Calu3 (cell line): ENCODE data around the gene CDC27. TPM values are rescaled to one million over a fixed set of nuclear protein-coding genes. Genes with fewer than 3 reads are reported as not detected.
"Not testable (repeated sequence)": the region's sequence is repeated elsewhere in the genome, so short reads cannot be mapped to it uniquely, and the experiment has no call there.

Experiments used
- BruUV-seq: library from RNA; stranded (reverse); fragments of 400-500 nt; replicated peaks from 2 replicates; lab custom pipeline; 2021; lab: Mats Ljungman, UMichigan
- CTCF ChIA-PET: fragments of 300-600 bp; sonication (Branson Sonifier 250); formaldehyde crosslinking; loops from one replicate; lab custom pipeline; 2022; ENCODE audit warnings: antibody characterized with exemption; lab: Charles Lee
- DNase-seq: peaks from one replicate; pipeline ENCODE4 v3.0.0; 2022
- H3K27ac Mint-ChIP-seq: one replicate; pipeline ENCODE4 v1.8.0; 2022; ENCODE audit warnings: mixed read lengths; ENCODE audit not compliant: unreplicated experiment
- H3K27me3 Mint-ChIP-seq: one replicate; pipeline ENCODE4 v1.8.0; 2022; ENCODE audit warnings: mixed read lengths; ENCODE audit not compliant: unreplicated experiment
- H3K36me3 Mint-ChIP-seq: one replicate; pipeline ENCODE4 v1.8.0; 2022; ENCODE audit warnings: mild to moderate bottlenecking, moderate library complexity, mixed read lengths; ENCODE audit not compliant: insufficient read depth, unreplicated experiment
- H3K4me1 Mint-ChIP-seq: one replicate; pipeline ENCODE4 v1.8.0; 2022; ENCODE audit warnings: mild to moderate bottlenecking, low read depth, mixed read lengths; ENCODE audit not compliant: unreplicated experiment
- H3K4me3 Mint-ChIP-seq: one replicate; pipeline ENCODE4 v1.8.0; 2022; ENCODE audit warnings: mild to moderate bottlenecking, low read depth, moderate library complexity, mixed read lengths; ENCODE audit not compliant: unreplicated experiment
- H3K9me3 Mint-ChIP-seq: one replicate; pipeline ENCODE4 v1.8.0; 2022; ENCODE audit warnings: low read depth, mixed read lengths; ENCODE audit not compliant: unreplicated experiment
- CTCF ChIP-seq: fragments of 200-600 bp; IDR thresholded peaks from one replicate; pipeline ENCODE4 v1.8.0; 2022; ENCODE audit warnings: antibody characterized with exemption; ENCODE audit not compliant: unreplicated experiment
- intact Hi-C: fragments of 100-400 bp; cut with micrococcal nuclease; formaldehyde crosslinking; loops from one replicate; pipeline ENCODE4 v1.10.0; 2022; ENCODE audit not compliant: unreplicated experiment
- total RNA-seq: library from RNA; stranded (reverse); gene quantifications from 2 replicates; pipeline ENCODE4 v1.2.3, GENCODE V29; 2022

CDC27 gene
- total RNA-seq, 1 experiment from 2014 or later, result 132 TPM

GRCh38 chr17:47077576-47077975 is 111.5 kb downstream of the CDC27 start:
- intact Hi-C loops, result no loop called here
- TF ChIP-seq CTCF, result no peak
- Mint-ChIP-seq H3K9me3 (no peaks in the 10 kb centered on the region), H3K36me3 (no peaks in the 10 kb centered on the region), H3K4me1 (no peaks in the 10 kb centered on the region), H3K27me3 (no peaks in the 10 kb centered on the region), H3K27ac (no peak overlapping the region), H3K4me3 (no peak overlapping the region)
- BruUV-seq, result no TSS peak
- no peak for DNase-seq
- CTCF ChIA-PET, result no interaction called here

- no peaks in the 10 kb centered on the region for H3K9me3 Mint-ChIP-seq
- DNase-seq, result no peak
- no peak overlapping the region for H3K27ac Mint-ChIP-seq
- no peaks in the 10 kb centered on the region for H3K36me3 Mint-ChIP-seq
- H3K4me3 Mint-ChIP-seq, result no peak overlapping the region
- peaks cover under 1% of the 10 kb centered on the region for H3K4me1 Mint-ChIP-seq
- TF ChIP-seq CTCF, result no peak
- CTCF ChIA-PET, result interaction anchor here (0.6 to 0.7 kb wide), 2 partner anchors 59 to 129 kb away, joined by 4 to 5 read pairs; no protein-coding TSS in a partner anchor
- intact Hi-C loops, result no loop called here
- no peaks in the 10 kb centered on the region for H3K27me3 Mint-ChIP-seq
- no TSS peak for BruUV-seq
Observed at GRCh38 chr17:47076171-47076570, 112.9 kb downstream of the CDC27 start.

DNA sequence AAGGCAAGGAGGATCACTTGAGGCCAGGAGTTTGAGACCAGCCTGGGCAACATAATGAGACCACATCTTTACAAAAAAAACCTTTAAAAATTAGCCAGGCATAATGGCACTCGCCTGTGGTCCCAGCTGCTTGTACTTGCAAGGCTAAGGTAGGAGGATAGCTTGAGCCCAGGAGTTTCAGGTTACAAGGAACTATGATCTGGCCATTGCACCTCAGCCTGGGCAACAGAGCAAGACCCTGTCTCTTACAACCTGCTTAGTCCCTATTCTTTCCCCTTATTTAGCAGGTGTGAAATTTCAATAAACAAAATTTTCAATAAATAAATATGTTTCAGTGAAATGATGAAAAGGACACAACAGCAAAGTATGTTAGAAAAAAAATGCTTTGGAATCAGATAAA is 114.7 kb downstream of the CDC27 start:
- CTCF ChIA-PET, result interaction anchor here (0.6 kb wide), 1 partner anchor 14 kb away, joined by 3 read pairs; no protein-coding TSS in a partner anchor
- not testable (repeated sequence) for H3K27ac Mint-ChIP-seq

GRCh38 chr17:47073629-47074028 is 115.5 kb downstream of the CDC27 start:
- intact Hi-C loops, DNase-seq, H3K27me3 Mint-ChIP-seq, H3K4me3 Mint-ChIP-seq, H3K9me3 Mint-ChIP-seq, BruUV-seq, H3K27ac Mint-ChIP-seq: not testable (repeated sequence)
- Mint-ChIP-seq H3K36me3 (peaks cover 14% of the 10 kb centered on the region), H3K4me1 (peaks cover 25% of the 10 kb centered on the region)
- CTCF ChIA-PET, result interaction anchor here (0.6 kb wide), 1 partner anchor 13 kb away, joined by 3 read pairs; no protein-coding TSS in a partner anchor

More for the DNA sequence above, 114.7 kb downstream of the CDC27 start:
- H3K4me3 Mint-ChIP-seq, DNase-seq, H3K36me3 Mint-ChIP-seq, H3K9me3 Mint-ChIP-seq, intact Hi-C loops, BruUV-seq, H3K27me3 Mint-ChIP-seq: not testable (repeated sequence)
- peaks cover 18% of the 10 kb centered on the region for H3K4me1 Mint-ChIP-seq

DNA sequence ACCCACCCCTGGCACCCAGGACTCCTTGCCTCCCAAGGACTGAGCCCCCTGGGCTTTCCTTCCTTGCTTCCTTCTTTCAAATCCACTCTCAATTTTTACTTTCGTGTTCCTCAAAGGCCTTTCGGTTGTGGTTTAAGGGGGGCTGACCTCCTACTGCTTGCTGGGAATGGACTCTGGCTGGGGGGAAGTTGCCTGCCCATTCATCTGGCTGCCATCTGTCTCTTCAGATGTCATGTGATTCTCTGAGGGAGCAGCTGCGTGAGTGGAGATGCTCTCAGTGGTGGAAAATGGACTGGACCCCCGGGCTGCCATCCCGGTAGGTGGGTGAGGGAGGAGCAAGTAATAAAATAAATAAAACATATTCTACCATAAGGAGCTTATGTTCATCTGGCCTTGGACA is 116.2 kb downstream of the CDC27 start:
- no TSS peak for BruUV-seq
- Mint-ChIP-seq H3K27ac (no peak overlapping the region), H3K9me3 (no peaks in the 10 kb centered on the region), H3K36me3 (peaks cover 19% of the 10 kb centered on the region), H3K4me1 (peaks cover 32% of the 10 kb centered on the region), H3K27me3 (no peaks in the 10 kb centered on the region), H3K4me3 (no peak overlapping the region)
- CTCF ChIA-PET, result no interaction called here
- DNase-seq, result no peak
- intact Hi-C loops, result no loop called here
- no peak for TF ChIP-seq CTCF

GRCh38 chr17:47071171-47071570 is 117.9 kb downstream of the CDC27 start:
- Mint-ChIP-seq H3K4me1 (peaks cover 42% of the 10 kb centered on the region), H3K4me3 (peak overlapping the region; percentile 13), H3K36me3 (peaks cover 34% of the 10 kb centered on the region), H3K27ac (peak overlapping the region; percentile 65)
- H3K9me3 Mint-ChIP-seq, intact Hi-C loops, CTCF ChIA-PET, DNase-seq, H3K27me3 Mint-ChIP-seq, BruUV-seq: not testable (repeated sequence)

GRCh38 chr17:47070266-47070665 is 118.8 kb downstream of the CDC27 start:
- CTCF ChIA-PET, result interaction anchor here (0.6 to 0.8 kb wide), 2 partner anchors 12 to 15 kb away, joined by 3 read pairs; no protein-coding TSS in a partner anchor
- BruUV-seq, H3K27me3 Mint-ChIP-seq, intact Hi-C loops, H3K9me3 Mint-ChIP-seq: not testable (repeated sequence)
- Mint-ChIP-seq H3K27ac (peak overlapping the region; percentile 65), H3K36me3 (peaks cover 38% of the 10 kb centered on the region), H3K4me3 (peak overlapping the region; percentile 13), H3K4me1 (peaks cover 47% of the 10 kb centered on the region)
- DNase-seq, result peak; percentile 75
